NB4 (cell line): ENCODE results near the gene ANKDD1A.

Experiments used
- CTCF ChIP-seq: IDR thresholded peaks from one replicate; pipeline ENCODE4 v1.5.1; 2012; ENCODE audit warnings: low read depth, low read length
- MAX ChIP-seq: IDR thresholded peaks from 2 replicates; pipeline ENCODE4 v1.6.1; 2011; ENCODE audit warnings: low read depth, low read length
- POLR2A ChIP-seq: IDR thresholded peaks from 2 replicates; pipeline ENCODE4 v1.6.1; 2011; ENCODE audit warnings: mild to moderate bottlenecking; ENCODE audit not compliant: insufficient read length; ENCODE audit errors: extremely low read depth

- TF ChIP-seq CTCF (no peak), POLR2A (no peak), MAX (no peak)
Measured at GRCh38 chr15:64954395-64954794, 42.7 kb downstream of the ANKDD1A start.
